Measurements from ENCODE around the gene NLRP9. TPM values are rescaled to one million over a fixed set of nuclear protein-coding genes. Genes with fewer than 3 reads are reported as not detected.
A peak's percentile ranks its signal among the peaks of the same experiment; 100 is the strongest.

The NLRP9 gene
- total and polyA plus RNA-seq, 12 donors = not detected

- intact Hi-C loops (cut with DNase I) = no loop called here
- H3K4me3 ChIP-seq = peak overlapping the region in 1 of 10 donors; percentile 97
- H3K27ac ChIP-seq = no peak overlapping the region
Measured at GRCh38 chr19:55658846-55659459, 79.2 kb downstream of the NLRP9 start.

More at GRCh38 chr19:55658846-55659459, 79.2 kb downstream of the NLRP9 start:
- ATAC-seq (no peak), DNase-seq (no peak)
- 90% methylated on average over 37 of the region's 37 CpGs for WGBS, 2 donors
- no peak for TF ChIP-seq CTCF (IDR thresholded peaks at IDR 0.05)
- Histone ChIP-seq H3K27me3 (no peaks in the 10 kb centered on the region), H3K4me1 (peaks cover 35 to 53% (median 43%) of the 10 kb centered on the region in 9 donors), H3K36me3 (peaks cover 0 to 56% (median 29%) of the 10 kb centered on the region in 9 donors), H3K9me3 (no peaks in the 10 kb centered on the region)

Other genes starting within 250 kb of the NLRP9 start
- gene SSC5D, start 250.0 kb downstream of the NLRP9 start, total RNA-seq = 1 to 10 TPM; 2.0 to 6.5 (median 4.0) TPM
- 1 to 10 TPM in 1 of 2 donors, under 1 TPM in 1; 0.72 to 2.8 TPM for gene SSC5D, start 250.0 kb downstream of the NLRP9 start, polyA plus RNA-seq
- 10 to 100 TPM in 1 of 10 donors, 1 to 10 TPM in 9; 1.1 to 14.1 (median 2.0) TPM for gene SBK2, start 201.3 kb downstream of the NLRP9 start, total RNA-seq
- gene SBK2, start 201.3 kb downstream of the NLRP9 start, polyA plus RNA-seq = 1 to 10 TPM in 1 of 2 donors, under 1 TPM in 1; 0.39 to 9.4 TPM
- 10 to 100 TPM in 4 of 10 donors, 1 to 10 TPM in 6; 2.0 to 33.3 (median 7.3) TPM for gene SBK3, start 192.9 kb downstream of the NLRP9 start, total RNA-seq
- 10 to 100 TPM in 1 of 2 donors, 1 to 10 TPM in 1; 3.2 to 11.3 TPM for gene SBK3, start 192.9 kb downstream of the NLRP9 start, polyA plus RNA-seq
- gene ZNF579, start 157.6 kb downstream of the NLRP9 start, total RNA-seq = 10 to 100 TPM in 4 of 10 donors, 1 to 10 TPM in 6; 7.1 to 16.9 (median 9.6) TPM
- 10 to 100 TPM; 13.1 to 23.8 TPM for gene ZNF579, start 157.6 kb downstream of the NLRP9 start, polyA plus RNA-seq
- gene FIZ1, start 138.9 kb downstream of the NLRP9 start, total RNA-seq = 10 to 100 TPM; 11.6 to 18.8 (median 13.5) TPM
- gene FIZ1, start 138.9 kb downstream of the NLRP9 start, polyA plus RNA-seq = 10 to 100 TPM in 1 of 2 donors, 1 to 10 TPM in 1; 9.3 to 16.5 TPM
- gene ZNF524, start 138.1 kb downstream of the NLRP9 start, total RNA-seq = 10 to 100 TPM in 8 of 10 donors, 1 to 10 TPM in 2; 7.9 to 22.0 (median 12.9) TPM
- 10 to 100 TPM; 34.9 to 39.4 TPM for gene ZNF524, start 138.1 kb downstream of the NLRP9 start, polyA plus RNA-seq
- 10 to 100 TPM; 11.8 to 20.0 (median 13.5) TPM for gene ZNF865, start 132.8 kb downstream of the NLRP9 start, total RNA-seq
- gene ZNF865, start 132.8 kb downstream of the NLRP9 start, polyA plus RNA-seq = 10 to 100 TPM; 13.9 to 26.5 TPM
- 10 to 100 TPM in 8 of 10 donors, 1 to 10 TPM in 2; 8.9 to 16.4 (median 12.2) TPM for gene ZNF784, start 113.8 kb downstream of the NLRP9 start, total RNA-seq
- 1 to 10 TPM; 6.4 to 9.9 TPM for gene ZNF784, start 113.8 kb downstream of the NLRP9 start, polyA plus RNA-seq
- 10 to 100 TPM; 16.6 to 24.9 (median 21.1) TPM for gene ZNF580, start 97.4 kb downstream of the NLRP9 start, total RNA-seq
- gene ZNF580, start 97.4 kb downstream of the NLRP9 start, polyA plus RNA-seq = 10 to 100 TPM; 16.5 to 29.9 TPM
- gene ZNF581, start 94.8 kb downstream of the NLRP9 start, total RNA-seq = 10 to 100 TPM in 1 of 10 donors, 1 to 10 TPM in 9; 4.0 to 15.6 (median 6.5) TPM
- gene ZNF581, start 94.8 kb downstream of the NLRP9 start, polyA plus RNA-seq = 10 to 100 TPM in 1 of 2 donors, 1 to 10 TPM in 1; 5.6 to 10.8 TPM
- gene CCDC106, start 90.2 kb downstream of the NLRP9 start, total RNA-seq = 10 to 100 TPM; 12.1 to 20.0 (median 13.3) TPM
- gene CCDC106, start 90.2 kb downstream of the NLRP9 start, polyA plus RNA-seq = 10 to 100 TPM; 15.3 to 29.6 TPM
- 100 to 1,000 TPM in 1 of 10 donors, 10 to 100 TPM in 9; 64.1 to 100 (median 72.9) TPM for gene U2AF2, start 83.4 kb downstream of the NLRP9 start, total RNA-seq
- 10 to 100 TPM; 75.5 to 90.2 TPM for gene U2AF2, start 83.4 kb downstream of the NLRP9 start, polyA plus RNA-seq
- 100 to 1,000 TPM; 127 to 305 (median 140) TPM for gene EPN1, start 63.2 kb downstream of the NLRP9 start, total RNA-seq
- gene EPN1, start 63.2 kb downstream of the NLRP9 start, polyA plus RNA-seq = 100 to 1,000 TPM; 134 to 140 TPM
- gene RFPL4A, start 20.7 kb upstream of the NLRP9 start, total RNA-seq = under 1 TPM in 1 of 10 donors, not detected in 9; 0.30 TPM
- gene RFPL4A, start 20.7 kb upstream of the NLRP9 start, polyA plus RNA-seq = not detected
- not detected for gene RFPL4AL1, start 30.7 kb upstream of the NLRP9 start, total RNA-seq
- not detected for gene RFPL4AL1, start 30.7 kb upstream of the NLRP9 start, polyA plus RNA-seq
- not detected for gene NLRP11, start 93.6 kb upstream of the NLRP9 start, total RNA-seq
- not detected for gene NLRP11, start 93.6 kb upstream of the NLRP9 start, polyA plus RNA-seq
- gene NLRP4, start 98.1 kb upstream of the NLRP9 start, total RNA-seq = not detected
- not detected for gene NLRP4, start 98.1 kb upstream of the NLRP9 start, polyA plus RNA-seq
- gene NLRP13, start 193.9 kb upstream of the NLRP9 start, total RNA-seq = not detected
- not detected for gene NLRP13, start 193.9 kb upstream of the NLRP9 start, polyA plus RNA-seq
- not detected for gene NLRP8, start 209.4 kb upstream of the NLRP9 start, total RNA-seq
- not detected for gene NLRP8, start 209.4 kb upstream of the NLRP9 start, polyA plus RNA-seq
- gene NLRP5, start 248.4 kb upstream of the NLRP9 start, total RNA-seq = not detected
- not detected for gene NLRP5, start 248.4 kb upstream of the NLRP9 start, polyA plus RNA-seq